ENCODE results near the gene PAQR7.

PAQR7 gene

DNA sequence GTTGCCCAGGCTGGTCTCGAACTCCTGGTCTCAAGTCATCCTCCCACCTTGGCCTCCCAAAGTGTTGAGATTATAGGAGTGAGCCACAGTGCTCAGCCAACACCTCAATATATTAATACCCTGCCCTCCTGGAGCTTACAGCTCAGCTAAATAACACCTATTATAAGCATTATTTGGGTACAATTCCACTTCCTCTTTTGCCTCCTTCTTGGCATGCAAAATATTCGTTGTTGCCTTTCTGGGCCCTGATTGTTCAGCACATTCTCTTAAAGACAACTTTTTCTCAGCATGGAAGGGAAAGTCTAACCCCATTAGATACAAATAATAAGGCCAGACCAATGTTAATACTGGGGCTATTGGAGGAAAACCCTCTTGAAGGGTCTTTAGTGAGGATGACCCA is 2.8 kb downstream of the PAQR7 start:
- DNase-seq: no peak

DNA sequence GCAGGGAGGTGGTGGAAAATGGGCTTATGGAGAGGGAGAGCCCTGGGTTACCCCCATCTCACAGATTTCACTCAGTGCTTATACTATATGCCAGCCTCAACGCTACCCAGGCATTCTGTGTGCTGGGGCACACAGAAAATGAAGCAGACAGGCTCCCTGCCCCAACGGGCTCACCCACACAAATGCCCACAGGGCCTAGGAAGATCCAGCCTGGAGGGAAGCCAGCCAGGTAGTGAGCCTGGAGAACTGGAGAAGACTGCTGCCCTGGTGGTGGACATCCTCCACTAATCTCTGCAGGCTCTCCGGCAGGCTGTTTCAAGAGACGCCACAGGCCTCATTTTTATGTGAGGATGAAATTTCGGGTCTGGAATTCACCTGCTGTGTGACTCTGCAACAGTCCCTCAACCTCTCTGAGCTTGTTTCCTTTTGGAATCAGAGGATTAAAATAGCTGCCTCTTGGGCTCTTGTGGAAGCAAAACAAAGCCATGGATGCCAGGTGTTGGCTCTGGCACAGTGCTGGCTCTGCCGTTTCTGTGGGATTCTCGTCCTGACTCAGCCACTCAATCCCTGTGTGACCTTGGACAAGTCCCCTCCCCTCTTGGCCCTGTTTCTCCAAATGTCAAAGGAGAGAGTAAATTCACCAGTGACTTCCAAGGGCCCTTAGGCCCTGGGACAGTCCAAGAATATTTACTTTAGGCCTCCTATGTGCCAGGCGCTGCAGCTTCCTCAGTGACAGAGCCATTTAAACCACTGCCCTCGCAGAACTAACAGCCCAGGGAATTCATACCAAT is 3.6 kb downstream of the PAQR7 start:
- no peak for DNase-seq

DNA sequence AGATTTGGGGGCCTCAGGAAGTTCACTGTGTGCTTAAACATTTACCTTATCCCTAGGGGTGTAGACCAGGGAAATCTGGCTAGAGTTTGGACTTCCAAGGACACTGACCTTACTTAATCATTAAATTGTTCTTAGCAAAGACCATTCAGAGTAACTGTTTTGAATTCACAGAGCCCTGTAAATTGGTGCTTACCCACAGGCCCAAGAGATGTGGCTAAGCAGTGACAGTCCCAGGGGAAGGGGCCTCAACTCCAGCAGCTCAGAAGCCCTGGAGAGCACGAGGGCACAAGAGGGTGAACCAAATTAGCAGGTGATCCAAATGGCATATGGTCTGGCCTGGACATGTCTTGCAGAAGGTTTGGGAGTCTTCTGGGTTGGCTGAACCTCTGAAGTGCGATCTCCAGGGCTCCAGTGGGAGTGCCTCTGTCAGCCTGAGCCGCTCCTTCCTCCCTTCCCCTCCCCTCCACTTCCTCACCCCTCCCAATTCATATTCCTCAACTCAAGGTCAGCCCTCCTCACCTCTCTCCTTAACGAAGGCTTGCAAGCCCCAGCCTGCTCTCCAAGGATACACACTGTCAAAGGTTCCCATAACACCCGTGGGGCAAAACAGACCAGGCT is 4.3 kb downstream of the PAQR7 start:
- no peak for DNase-seq

DNA sequence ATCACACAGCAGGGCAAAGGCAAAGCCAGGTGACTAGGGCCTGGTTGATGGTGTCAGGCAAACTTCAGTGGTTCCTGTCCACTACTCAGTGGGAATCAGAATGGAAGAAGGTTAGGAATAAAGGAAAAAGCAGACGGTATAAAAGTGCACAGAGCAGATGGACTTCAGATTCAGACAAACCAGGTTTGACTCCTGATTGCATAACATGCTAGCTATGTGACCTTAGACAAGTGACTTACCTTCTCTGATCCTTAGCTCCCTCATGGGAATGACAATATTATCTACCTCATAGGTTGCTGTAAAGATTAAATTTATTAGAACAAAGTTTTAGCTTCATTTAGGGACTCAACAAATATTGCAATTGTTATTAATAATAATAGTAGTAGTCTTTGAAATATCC is 4.9 kb downstream of the PAQR7 start:
- DNase-seq: no peak

DNA sequence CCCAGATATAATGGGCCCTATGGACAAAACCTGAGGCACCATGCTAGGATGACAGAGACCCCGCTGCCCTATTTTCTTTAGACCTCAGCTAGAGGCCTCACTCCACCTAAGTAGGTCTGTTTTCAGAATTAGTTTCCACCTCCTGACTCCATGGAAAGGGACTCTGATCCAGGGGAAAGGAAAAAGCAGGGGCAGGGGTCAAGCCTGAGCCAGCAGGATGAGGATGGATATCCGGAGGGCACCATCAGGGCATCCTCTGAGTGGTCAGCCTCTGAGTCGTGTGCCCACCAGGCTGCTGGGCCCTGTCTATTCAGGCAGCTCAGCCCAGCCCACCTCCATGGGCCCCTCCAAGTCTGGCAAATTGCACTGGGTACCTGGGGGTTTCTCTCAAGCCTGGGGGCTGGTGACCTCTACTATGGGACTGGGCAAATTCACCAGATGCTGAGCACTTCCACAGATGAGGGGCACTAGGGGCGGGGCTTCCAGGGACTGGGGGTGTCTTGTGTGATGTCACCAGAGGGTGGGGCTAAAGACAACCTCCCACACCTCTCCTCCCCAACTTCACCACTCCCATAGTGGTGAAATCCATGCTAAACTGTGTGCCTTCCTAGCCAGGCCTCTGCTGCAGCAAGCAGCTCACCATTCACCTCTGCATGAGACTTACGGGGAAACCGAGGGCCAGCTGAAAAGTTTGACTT is 5.5 kb downstream of the PAQR7 start:
- DNase-seq: no peak

DNA sequence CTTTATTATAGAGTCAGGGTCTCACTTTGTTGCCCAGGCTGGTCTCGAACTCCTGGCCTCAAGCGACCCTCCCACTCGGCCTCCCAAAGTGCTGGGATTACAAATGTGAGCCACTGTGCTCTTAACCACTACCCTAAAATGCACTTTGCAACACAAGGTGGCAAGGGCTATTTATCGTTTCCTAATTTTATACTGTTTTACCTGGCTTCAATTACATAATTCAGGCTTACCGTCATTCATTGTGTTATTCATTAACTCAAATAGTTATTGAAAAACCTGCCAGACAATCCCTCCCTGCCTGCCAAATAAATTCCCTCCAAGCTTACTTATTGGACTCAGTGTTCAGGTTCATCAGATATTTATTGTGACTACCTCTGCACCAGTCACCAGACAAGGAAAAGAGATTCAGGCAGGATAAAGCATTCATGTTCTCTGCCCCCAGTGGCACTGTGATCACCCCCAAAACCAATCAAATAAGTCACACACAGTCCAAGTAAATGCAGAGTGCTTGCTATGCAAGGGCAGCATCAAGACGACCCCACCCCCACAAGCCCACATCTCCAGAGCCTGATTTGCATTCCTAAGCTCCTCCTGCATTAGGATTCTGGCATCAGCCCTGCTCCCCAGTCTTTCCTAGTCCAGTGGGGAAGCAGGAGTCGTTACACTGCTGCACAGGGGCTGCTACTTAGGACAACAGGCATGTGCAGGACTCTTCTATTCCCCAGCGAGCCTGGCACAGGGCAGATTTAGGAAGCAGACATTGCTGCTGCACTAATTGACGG is 8.1 kb downstream of the PAQR7 start:
- DNase-seq: no peak

DNA sequence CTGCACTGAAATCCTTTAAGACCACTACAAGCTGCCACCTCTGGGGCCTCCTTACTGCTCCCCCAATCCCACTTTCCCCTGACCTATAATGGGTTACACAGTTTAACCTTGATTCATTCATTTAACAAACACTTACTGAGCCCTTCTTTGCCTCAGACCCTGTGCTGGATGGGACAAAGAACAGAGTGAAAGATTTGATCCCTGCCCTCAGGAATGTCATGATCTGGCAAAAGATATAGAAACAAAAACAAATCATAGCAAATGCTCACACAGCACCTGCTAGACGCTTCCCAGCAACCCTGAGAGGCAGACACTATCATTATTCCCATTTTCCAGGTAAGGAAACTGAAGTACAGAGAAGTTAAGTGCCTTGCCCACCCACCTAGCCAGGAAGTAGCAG is 9.2 kb downstream of the PAQR7 start:
- DNase-seq: no peak

DNA sequence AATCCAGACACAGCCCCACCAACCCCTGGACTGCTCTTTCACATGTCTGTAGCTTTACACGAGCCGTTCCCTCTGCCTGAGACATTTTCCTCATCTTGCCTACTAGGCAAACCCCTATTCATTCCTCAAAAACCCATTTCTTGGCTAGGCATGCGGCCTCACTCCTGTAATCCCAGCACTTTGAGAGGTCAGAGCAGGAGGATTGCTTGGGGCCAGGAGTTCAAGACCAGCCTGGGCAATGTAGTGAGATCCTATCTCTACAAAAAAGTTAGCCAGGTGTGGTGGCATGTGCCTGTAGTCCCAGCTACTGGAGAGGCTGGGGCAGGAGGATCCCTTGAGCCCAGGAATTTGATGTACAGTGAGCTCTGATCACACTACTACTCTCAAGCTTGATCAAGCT is 11.1 kb downstream of the PAQR7 start:
- DNase-seq: no peak

DNA sequence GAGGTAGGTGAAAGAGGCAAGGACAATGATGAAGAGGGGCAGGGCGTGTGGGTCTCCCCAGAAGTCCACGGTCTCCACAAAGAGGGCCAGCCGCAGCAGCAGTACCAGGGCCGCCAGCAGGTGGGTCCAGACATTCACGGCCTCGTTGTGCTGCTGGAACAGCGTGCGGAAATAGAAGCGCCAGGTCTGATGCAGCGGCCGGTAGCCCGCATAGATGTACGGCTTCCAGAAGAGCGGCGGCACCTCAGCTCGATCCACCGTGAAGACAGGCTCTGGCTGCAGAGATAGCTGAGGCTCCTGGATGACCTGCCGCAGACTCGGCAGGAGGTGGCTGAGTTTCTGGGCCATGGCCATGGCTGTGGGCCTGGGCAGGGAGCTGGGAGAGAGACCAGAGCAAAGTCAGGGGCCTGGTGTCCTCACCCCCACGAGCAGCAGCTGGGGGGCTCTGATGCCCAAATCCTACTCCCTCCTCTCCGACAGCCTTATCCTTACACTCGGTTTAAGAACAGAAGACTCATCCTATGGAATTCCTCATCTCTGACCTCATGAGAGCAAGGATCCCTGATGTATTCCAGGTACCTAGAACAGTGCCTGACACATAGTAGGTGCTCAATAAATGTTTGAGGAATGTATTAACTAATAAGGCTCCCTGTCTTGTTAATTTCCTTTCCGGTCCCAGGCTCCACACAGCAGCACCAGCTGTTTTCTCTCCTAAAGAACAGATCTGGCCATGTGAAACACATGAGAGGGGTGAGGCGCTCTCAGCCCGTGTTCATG is 11.8 kb downstream of the PAQR7 start:
- DNase-seq: no peak

DNA sequence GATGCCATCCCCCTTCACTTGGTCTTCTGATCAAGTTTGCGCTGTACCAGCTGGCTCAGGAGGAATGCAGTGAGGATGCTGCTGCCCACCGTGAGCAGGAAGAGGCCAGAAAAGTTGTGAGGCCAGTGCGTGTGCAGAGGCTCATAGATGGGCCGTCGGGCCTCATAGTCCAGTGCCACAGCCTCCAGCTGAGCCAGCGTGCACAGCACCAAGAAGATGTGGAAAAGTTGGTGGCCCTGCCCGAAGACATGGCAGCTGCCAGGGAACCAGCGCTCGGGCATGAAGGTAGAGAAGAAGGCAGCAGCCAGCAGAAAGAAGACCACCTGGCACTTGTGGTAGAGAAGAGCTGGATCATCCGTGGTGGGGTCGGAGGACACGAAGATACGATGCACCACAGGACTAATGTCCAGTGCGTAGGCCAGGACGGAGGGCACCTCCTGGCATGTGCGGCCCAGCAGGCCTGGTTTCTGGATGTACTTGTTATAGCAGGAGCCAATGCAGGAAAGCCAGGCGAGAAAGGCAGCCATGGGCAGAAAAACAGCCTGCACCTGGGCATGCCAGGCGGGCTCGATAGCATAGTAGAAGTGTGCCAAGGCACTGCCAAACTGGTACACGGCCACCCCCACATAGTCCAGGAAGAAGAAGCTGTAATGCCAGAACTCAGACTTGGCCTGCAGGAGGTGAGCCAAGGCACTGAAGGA is 12.6 kb downstream of the PAQR7 start:
- no peak for DNase-seq

DNA sequence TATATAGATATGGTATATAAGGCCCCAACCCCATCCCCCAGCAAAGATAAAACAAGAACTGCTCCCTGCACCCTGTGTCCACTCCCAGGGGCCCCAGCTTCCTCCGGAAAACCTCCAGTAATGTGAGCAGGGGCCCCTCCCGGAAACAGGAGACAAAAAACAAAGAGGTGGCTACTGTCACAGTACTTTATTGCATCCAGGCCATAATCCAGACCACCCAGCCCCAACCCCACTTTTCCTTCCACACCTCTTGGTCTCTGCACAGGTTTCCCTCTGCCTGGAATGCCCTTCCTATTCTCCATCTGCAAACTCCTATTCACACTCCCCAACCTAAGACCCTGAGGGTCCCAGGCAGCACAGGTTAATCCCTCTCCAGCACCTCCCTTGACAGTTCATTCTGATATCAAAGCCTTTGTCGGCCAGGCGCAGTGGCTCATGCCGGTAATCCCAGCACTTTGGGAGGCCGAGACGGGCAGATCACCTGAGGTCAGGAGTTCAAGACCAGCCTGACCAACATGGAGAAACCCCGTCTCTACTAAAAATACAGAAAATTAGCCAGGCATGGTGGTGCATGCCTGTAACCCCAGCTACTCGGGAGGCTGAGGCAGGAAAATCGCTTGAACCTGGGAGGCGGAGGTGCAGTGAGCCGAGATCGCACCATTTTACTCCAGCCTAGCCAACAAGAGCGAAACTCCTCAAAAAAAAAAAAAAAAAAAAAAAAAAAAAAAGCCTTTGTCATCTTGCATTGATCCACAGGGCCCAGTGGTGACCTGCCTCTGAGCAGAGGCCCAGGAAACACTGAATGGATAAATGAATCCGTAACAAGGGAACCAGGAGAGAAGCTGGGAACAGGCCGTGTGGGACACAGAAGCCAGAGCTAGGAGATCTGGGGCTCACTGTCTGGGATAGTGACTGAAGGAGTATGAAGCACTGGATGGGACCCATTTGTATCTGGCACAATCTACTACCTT is 13.9 kb downstream of the PAQR7 start:
- no peak for DNase-seq

DNA sequence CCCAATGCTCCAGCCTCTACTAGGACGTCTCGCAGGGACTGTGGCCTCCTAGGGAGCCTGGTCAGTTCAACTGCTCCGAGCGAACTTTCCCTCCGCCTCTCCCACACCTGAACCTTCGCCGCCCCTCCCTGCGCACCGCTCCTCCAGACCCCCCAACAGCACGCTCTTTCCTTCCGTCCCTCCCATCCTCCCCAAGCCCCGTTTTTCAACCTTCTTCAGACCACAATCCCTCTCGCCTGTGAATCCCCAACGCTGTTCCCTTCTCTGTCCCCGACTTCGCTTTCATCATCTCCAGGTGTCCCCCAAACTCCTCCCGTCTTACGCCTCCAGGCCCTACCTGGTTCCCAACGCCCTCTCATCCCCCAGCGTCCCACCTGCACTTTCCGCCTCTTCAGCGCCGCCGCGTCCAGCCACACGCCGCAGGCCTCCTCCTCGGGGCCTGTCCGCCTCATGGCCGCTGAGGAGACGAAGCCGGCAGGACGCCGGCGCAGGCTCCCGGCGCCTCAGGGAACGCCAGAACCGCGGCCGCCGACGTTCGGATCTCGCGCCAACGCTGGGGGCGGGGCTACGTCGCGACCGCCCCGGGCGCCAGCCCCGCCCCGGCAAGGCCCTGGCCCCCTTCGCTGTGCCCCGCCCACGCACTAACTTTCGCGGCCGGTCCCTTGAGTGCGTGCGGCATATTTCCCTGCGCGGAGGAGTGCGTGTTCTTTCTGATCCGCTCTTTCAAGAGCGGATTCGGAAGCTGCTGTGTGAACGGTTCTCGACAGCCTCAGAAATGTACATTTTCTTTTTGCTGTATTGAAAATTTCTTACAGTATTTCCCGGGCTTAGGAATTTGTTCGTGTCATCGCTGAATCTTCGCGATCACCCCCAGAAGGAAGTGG is 16.4 kb downstream of the PAQR7 start, which contains the start of gene AUNIP:
Gene AUNIP, minus strand, starts transcription at position 552 of the 884 bp plus-strand sequence. Its CDS starts 100 bp downstream, at position 452.
- peak; percentile 91 for DNase-seq

DNA sequence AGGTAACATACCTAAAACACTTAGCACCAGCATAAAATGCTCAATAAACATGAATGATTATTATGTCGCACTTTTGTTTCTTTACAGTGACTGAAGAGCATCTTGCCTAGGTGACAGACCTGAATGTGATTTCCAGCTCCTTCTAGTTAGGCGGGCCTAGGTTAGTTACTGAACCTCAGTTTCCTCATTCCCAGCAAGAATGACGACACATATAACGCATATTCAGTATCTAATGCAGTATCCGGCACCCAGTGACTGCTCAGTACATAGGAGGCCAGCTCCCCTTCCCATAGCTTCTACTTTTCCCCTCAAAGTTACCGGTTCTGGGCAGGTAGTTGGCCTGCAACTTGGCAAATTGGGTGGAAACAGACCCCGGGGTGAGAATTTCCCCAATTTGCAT is 17.0 kb downstream of the PAQR7 start:
- DNase-seq: no peak

DNA sequence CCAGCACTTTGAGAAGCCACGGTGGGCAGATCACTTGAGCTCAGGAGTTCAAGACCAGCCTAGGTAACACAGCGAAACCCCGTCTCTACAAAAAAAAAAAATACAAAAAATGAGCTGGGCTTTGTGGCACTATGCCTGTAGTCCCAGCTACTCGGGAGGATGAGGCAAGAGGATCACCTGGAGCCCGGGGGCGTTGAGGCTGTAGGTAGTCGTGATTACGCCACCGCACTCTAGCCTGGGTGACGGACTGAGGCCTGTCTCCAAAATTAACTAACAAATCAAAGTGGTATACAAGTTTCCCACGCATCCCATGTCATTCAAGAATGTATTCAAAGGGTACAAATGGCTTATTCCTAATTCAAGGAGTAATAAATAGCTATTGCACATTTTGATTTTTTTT is 18.7 kb downstream of the PAQR7 start:
- no peak for DNase-seq

DNA sequence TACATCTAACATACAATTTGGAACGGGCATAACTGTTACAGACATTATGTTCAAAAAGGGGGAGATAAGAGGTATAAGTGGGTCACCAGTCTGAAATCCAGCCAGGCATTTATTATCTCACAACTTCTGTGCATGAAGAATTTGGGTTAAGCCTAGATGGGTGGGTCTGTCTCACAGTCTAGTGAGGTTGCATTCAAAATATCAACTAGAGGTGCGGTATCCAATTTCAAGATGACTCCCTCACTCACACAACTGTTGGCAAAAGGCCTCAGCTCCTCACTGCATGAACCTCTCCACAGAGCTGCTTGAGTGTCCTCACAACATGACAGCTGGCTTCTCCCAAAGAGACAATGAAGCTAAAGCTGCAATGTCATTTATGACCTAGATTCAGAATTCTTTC is 21.0 kb downstream of the PAQR7 start:
- DNase-seq: no peak

DNA sequence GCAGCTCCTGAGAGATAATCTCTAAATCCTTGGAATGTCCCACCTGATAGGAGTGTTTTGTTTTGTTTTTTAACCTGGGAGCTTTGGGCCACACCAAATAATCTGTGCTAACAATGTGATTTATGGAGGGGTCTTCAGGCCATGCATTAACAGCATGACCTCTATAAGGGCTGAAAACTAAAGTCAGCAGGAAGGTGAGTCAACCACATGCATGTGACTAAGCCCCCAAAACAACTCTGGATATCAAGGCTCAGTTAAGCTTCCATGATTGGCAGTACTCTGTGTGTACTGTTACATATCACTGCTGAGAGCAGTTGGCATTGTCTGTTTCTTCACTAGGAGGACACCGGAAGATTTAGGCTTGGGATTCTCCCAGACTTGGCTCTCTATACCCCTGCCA is 27.0 kb downstream of the PAQR7 start:
- no peak for DNase-seq

DNA sequence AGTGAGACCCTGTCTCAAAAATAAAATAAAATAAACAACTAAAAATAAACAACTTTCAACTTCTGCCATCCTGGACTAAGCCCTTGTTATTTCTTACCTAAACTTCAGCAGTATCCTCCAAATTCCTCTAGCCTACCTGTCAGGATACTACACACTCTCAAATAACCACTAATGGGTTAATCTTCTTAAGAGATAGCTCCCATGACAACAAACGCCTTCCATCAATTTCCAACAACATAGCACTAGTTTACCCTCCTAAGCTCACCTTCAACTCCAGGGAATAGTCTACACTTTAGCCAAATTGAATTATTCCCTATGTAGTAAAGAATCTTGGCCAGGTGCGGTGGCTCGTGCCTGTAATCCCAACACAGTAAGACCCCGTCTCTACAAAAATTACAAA is 27.6 kb downstream of the PAQR7 start:
- DNase-seq: no peak

DNA sequence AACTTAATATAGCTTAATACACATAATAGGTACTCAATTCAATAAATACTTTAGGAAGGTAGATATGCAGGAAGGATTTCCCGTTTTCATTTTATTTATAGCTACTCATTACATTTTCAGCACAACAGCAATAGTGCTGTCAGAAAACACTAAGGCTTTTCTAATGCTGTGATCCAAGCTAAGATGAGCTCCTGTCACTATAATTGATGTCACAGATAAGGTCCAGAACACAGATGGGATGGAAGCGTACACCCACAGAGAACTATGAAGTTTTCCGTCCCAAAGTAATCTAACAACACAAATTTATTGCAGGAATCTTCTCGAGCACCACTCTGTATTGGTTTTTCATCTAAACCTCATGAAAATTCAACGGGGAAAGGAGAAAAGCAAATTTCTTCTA is 29.8 kb downstream of the PAQR7 start:
- DNase-seq: no peak

DNA sequence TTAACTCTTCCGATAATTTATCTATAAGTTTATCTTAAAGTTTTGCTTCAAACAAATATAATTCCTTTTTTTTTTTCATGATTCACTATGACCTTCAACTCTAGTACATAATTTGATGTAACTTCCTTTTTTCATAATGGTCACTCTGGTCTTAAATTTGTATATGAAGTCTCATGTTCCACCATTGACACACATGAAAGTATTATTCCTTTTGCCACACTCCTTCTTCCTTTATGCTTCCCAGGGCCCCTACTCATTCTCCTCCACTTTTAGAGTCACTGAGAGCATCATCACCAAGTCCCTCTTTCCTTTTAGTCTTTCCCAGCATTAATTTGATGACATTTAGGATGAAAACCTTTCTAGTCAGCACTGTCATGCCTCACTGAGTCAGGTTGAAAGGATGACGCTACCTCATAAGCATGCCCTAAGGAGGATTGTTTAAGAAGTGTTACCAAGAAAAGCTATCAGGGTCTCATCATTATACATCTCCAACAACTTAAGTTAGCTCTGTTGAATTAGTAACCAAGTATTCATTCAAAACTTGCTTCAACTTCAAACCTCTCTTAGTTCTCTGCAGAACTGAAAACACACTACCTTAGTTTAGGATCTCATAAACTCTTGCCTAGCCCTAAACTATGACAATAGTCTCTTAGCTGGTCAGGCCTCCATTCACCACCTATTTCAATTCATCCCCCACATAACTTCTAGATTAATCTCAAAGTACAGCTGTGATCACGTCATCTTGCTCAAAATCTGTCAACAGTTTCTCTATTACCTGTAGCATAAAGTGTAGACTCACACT is 30.8 kb downstream of the PAQR7 start:
- DNase-seq: no peak
